Measurements from ENCODE around the gene ST6GALNAC6. TPM values are rescaled to one million over a fixed set of nuclear protein-coding genes. Genes with fewer than 3 reads are reported as not detected.

The ST6GALNAC6 gene
- total and polyA plus RNA-seq, 2 of the 8 experiments (the other 6 are each of a cell fraction or from before 2014, with no cell fraction given) = 43.7 to 64.4 TPM

GRCh38 chr9:127912882-127913281, 13.5 kb upstream of the ST6GALNAC6 start:
- no peak for FAIRE-seq
- Histone ChIP-seq H3K23me2 (ENCODE audit: low read depth, low read length) (peaks cover 5% of the 10 kb centered on the region), H3K14ac (ENCODE audit: insufficient read length) (no peak overlapping the region), H3K27me3 (replicated peaks in 1 of 4; ENCODE audit: control insufficient read depth in 3 of 4, extremely low read depth in 1 of 4, insufficient read depth in 3 of 4, low read length in 3 of 4) (peaks cover 0 to 9% (median 8%) of the 10 kb centered on the region in 4 experiments; a peak in 5 of 7 replicates), H3K27ac (ENCODE audit: low read depth, low read length) (no peak overlapping the region), H3K18ac (ENCODE audit: extremely low read depth, low read length) (no peak overlapping the region), H3K36me3 (ENCODE audit: control insufficient read depth in 2 of 4, insufficient read depth in 4 of 4, low read length in 3 of 4) (peaks cover 0 to 6% (median 0%) of the 10 kb centered on the region in 4 experiments; a peak in 1 of 8 replicates), H2AFZ (ENCODE audit: low read length) (no peak overlapping the region), H4K8ac (ENCODE audit: extremely low read depth, insufficient read depth, low read length) (no peak overlapping the region), H2BK5ac (ENCODE audit: low read depth, low read length) (no peak overlapping the region), H2BK12ac (ENCODE audit: low read depth, low read length) (no peak overlapping the region), H2AK5ac (ENCODE audit: low read depth, low read length) (no peak overlapping the region), H3K4ac (replicated peaks; ENCODE audit: insufficient read length, low read depth, low read length) (no peak overlapping the region), H2BK120ac (replicated peaks; ENCODE audit: low read depth, low read length) (no peak overlapping the region), H3K9ac (replicated peaks in 1 of 4; ENCODE audit: extremely low read depth in 1 of 4, low read depth in 3 of 4, low read length in 3 of 4) (no peak overlapping the region), H3K4me2 (ENCODE audit: insufficient read depth in 1 of 2, low read depth in 2 of 2, low read length in 2 of 2) (no peak overlapping the region), H3K56ac (replicated peaks; ENCODE audit: insufficient read length, low read depth, low read length) (no peak overlapping the region), H2BK15ac (ENCODE audit: low read length) (no peak overlapping the region), H4K91ac (replicated peaks; ENCODE audit: insufficient read length, low read length) (no peak overlapping the region), H2BK20ac (ENCODE audit: low read length) (no peak overlapping the region), H3K9me3 (ENCODE audit: insufficient read depth in 2 of 2, low read depth in 1 of 2, low read length in 1 of 2) (no peaks in the 10 kb centered on the region), H3K79me2 (ENCODE audit: control insufficient read depth in 1 of 2, insufficient read depth in 2 of 2, low read length in 2 of 2) (no peaks in the 10 kb centered on the region), H3K79me1 (ENCODE audit: low read depth, low read length) (no peaks in the 10 kb centered on the region), H3K23ac (ENCODE audit: insufficient read length) (no peak overlapping the region), H4K5ac (ENCODE audit: insufficient read length, low read depth, low read length) (no peak overlapping the region), H3K4me1 (replicated peaks in 1 of 4; ENCODE audit: control insufficient read depth in 3 of 4, insufficient read depth in 4 of 4, low read length in 3 of 4) (peaks cover 4 to 8% (median 7%) of the 10 kb centered on the region in 4 experiments), H4K20me1 (replicated peaks in 1 of 2; ENCODE audit: control insufficient read depth in 1 of 2, insufficient read depth in 2 of 2, low read length in 2 of 2) (no peaks in the 10 kb centered on the region), H3K4me3 (ENCODE audit: extremely low read depth in 1 of 4, insufficient read depth in 2 of 4, low read depth in 3 of 4, low read length in 4 of 4) (no peak overlapping the region)
- DNase-seq (ENCODE audit: low read depth in 1 of 2, low spot score in 2 of 2) = no peak
- TF ChIP-seq EZH2 (IDR thresholded peaks at IDR 0.05; ENCODE audit: low read depth, low read length, severe bottlenecking) (no peak), EGR1 (IDR thresholded peaks at IDR 0.05; ENCODE audit: borderline replicate concordance, low read depth, low read length) (no peak)
- WGBS, 2 experiments (ENCODE audit: extremely low coverage in 1 of 2, insufficient coverage in 1 of 2, insufficient read length in 1 of 2, insufficient replicate concordance in 2 of 2, low coverage in 1 of 2, low lambda C conversion rate in 2 of 2, missing lambda C conversion rate in 1 of 2) = 95% methylated on average over 5 of the region's 5 CpGs; no CpG with 5 or more reads in 1 of the 2 experiments
- CTCF ChIA-PET (ENCODE audit: partially characterized antibody) = interaction anchor here (1.0 to 1.8 kb wide), 7 partner anchors 8 to 178 kb away, joined by 3 to 7 read pairs (median 4); partner anchors contain the start of gene TOR2A
- POLR2A ChIA-PET (ENCODE audit: partially characterized antibody) = interaction anchor here (1.0 to 1.1 kb wide), 2 partner anchors 9 to 24 kb away, joined by 3 to 5 read pairs; no protein-coding TSS in a partner anchor
